ENCODE measurements around the gene AASDH.

AASDH gene

GRCh38 chr4:56288663-56289062 lies 98.6 kb downstream of the AASDH start:
- H3K4me3 ChIP-seq (ENCODE audit: low read depth, low read length): no peak overlapping the region
- TF ChIP-seq MAX (IDR thresholded peaks at IDR 0.05; ENCODE audit: low read depth, low read length): no peak
- no peak for TF ChIP-seq MYC (IDR thresholded peaks at IDR 0.05; ENCODE audit: low read depth, low read length)
- TF ChIP-seq, protein P1, sequence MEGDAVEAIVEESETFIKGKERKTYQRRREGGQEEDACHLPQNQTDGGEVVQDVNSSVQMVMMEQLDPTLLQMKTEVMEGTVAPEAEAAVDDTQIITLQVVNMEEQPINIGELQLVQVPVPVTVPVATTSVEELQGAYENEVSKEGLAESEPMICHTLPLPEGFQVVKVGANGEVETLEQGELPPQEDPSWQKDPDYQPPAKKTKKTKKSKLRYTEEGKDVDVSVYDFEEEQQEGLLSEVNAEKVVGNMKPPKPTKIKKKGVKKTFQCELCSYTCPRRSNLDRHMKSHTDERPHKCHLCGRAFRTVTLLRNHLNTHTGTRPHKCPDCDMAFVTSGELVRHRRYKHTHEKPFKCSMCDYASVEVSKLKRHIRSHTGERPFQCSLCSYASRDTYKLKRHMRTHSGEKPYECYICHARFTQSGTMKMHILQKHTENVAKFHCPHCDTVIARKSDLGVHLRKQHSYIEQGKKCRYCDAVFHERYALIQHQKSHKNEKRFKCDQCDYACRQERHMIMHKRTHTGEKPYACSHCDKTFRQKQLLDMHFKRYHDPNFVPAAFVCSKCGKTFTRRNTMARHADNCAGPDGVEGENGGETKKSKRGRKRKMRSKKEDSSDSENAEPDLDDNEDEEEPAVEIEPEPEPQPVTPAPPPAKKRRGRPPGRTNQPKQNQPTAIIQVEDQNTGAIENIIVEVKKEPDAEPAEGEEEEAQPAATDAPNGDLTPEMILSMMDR (IDR thresholded peaks at IDR 0.05; ENCODE audit: low read depth, low read length): no peak
- TF ChIP-seq POLR2A (IDR thresholded peaks at IDR 0.05; ENCODE audit: extremely low read depth, insufficient read length): no peak
- DNase-seq (ENCODE audit: low read depth): no peak
